GM12872 (cell line): ENCODE data around the gene CAP2.

ENCODE experiments used
- TF ChIP-seq, protein P1 (sequence below): IDR thresholded peaks from 3 replicates; pipeline ENCODE4 v1.5.1; 2011; ENCODE audit warnings: low read depth, mild to moderate bottlenecking, low read length, moderate library complexity; ENCODE audit not compliant: insufficient read depth

CAP2 gene

DNA sequence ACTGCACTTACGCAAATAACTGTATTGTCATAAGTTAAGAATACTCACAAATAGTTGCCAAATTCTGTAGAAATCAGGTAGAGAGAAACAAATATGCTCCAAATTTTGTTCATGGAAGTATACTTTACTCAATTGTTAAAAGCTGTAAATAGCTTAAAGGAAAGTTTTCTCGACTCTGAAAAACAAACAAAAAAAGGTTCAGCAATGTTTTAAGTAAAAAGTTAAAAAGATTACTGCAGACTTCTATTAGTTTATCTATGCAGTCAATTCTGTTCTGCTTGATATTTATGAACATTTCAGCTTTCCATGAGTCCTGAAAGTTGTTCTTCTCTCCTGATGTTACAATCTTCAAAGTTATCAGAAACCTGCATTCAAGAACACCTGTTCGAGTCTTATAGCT lies 169.2 kb downstream of the CAP2 start:
- TF ChIP-seq, protein P1, sequence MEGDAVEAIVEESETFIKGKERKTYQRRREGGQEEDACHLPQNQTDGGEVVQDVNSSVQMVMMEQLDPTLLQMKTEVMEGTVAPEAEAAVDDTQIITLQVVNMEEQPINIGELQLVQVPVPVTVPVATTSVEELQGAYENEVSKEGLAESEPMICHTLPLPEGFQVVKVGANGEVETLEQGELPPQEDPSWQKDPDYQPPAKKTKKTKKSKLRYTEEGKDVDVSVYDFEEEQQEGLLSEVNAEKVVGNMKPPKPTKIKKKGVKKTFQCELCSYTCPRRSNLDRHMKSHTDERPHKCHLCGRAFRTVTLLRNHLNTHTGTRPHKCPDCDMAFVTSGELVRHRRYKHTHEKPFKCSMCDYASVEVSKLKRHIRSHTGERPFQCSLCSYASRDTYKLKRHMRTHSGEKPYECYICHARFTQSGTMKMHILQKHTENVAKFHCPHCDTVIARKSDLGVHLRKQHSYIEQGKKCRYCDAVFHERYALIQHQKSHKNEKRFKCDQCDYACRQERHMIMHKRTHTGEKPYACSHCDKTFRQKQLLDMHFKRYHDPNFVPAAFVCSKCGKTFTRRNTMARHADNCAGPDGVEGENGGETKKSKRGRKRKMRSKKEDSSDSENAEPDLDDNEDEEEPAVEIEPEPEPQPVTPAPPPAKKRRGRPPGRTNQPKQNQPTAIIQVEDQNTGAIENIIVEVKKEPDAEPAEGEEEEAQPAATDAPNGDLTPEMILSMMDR = no peak

DNA sequence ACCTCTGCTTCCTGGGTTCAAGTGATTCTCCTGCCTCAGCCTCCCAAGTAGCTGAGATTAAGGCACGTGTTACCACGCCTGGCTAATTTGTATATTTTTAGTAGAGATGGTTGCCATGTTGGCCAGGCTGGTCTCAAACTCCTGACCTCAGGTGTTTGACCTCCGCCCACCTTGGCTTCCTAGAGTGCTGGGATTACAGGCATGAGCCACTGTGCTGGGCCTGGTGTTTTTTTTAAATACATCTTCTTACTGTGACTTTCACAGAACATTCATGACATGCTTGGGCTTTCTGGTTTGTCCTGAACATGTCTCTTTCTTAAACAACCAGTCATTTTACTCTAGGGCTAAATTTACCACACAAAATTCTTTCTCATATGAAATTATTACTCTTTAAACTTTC lies 172.0 kb downstream of the CAP2 start:
- TF ChIP-seq, protein P1 = no peak

DNA sequence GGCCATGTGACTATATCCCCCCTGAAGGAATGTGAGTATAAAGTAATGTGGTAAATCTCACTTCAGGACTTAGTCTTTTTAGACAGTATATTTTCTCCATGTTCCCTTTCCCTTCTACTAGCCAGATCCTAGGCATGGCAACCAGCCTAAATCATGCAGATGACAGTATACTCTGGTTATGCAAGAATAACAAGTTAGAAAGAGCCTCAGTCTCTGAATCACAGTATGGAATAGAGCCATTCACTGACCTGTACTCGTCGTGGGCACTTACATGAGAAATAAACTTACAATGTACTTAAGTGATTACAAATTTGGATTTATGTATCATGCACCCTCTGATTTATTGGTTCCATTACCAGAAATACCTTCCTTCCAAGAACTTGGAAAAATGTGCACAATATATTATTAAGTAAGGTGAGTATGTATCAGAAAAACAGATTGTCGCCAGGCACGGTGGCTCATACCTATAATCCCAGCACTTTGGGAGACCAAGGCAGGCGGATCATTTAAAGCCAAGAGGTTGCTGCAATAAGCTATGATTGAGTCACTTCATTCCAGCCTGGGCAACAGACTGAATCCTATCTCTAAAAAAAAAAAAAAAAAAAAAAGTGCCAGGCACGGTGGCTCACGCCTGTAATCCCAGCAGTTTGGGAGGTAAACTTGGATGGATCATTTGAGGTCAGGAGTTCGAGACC lies 181.6 kb downstream of the CAP2 start:
- TF ChIP-seq, protein P1 = no peak

DNA sequence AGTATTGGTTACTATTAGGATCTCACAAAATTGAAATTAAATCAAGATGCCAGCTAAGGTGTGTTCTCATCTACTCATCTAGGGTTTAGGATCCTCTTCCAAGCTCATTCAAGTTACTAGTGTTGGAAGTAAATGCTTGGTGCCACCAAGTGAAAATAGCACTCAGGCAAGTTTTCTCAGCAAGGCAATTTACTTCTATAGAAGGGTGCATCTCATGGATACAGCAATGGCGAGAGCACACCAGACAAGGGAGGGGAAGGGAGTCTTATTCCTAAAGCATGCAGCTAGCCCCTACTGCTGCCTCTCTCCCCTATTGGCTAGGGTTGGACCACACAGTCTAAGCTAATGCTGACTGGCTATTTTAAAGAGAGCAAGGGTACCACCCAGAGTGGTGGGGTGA lies 183.7 kb downstream of the CAP2 start:
- TF ChIP-seq, protein P1 = no peak

DNA sequence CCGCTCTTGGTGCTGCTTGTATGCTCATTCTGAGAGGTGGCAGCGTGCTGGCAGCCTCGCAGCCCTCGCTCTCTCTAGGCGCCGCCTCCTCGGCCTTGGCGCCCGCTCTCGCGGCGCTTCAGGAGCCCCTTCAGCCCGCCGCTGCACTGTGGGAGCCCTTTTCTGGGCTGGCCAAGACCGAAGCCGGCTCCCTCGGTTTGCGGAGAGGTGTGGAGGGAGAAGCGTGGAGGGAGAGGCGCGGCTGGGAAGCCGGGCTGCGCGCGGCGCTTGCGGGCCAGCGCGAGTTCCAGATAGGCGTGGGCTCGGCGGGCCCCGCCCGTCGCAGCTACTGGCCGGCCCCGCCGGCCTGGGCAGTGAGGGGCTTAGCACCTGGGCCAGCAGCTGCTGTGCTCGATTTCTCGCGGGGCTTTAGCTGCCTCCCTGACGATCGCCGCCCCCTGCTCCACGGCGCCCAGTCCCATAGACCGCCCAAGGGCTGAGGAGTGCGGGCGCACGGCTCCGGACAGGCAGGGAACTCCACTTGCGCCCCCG lies 187.2 kb downstream of the CAP2 start:
- TF ChIP-seq, protein P1 = no peak

DNA sequence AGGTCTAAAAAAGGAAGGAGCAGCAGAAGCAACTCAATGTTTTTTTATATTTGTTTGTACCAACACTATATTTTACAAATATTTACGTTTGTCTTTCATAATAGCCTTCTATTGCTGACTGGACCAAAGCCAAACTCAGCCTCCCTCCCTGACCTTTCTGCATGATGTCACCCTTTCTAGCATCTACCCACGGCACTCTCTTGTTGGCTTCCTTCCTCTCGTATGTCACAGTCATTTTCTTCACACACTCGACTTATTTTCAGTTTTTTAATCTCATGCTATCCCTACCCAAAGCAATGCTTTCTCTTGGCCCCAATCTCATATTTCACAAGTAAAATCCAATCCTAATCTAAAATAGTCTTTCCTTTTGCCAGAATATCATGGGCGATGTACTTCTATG lies 190.4 kb downstream of the CAP2 start:
- TF ChIP-seq, protein P1 = no peak

DNA sequence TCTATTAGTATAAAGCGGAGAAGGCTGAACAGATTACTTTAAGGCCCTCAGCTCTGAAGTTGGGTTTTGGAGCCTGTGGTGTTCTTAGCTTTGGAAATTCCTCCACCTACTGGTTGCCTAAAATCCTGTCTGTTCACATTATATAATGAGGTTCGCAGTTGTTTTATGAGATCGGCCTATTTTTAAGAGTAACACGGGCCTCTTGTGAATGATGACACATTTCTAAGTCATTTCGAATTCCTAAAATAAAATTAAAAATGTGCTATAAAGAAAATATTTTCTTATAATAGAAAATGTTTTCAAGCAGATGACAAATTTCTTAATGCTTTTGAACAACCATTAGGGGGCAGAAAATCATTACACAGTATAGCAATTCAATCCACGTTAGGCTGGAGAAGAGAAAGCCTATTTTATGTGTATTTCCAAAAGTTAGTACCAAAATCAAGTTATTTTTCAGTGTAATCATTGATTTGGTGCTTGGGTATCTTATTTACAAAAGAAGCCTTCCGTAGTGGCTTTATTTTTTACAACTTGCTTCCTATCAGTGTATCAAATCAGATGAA lies 190.9 kb downstream of the CAP2 start:
- TF ChIP-seq, protein P1 = peak; percentile 50; the same call in 2 of the 3 replicates
